HEK293 (cell line): ENCODE results near the gene GSTA5.

Experiments used
- CTCF ChIA-PET: fragments of 350-600 bp; formaldehyde crosslinking; extraction: SDS; loops from one replicate; lab custom pipeline; 2021; ENCODE audit warnings: antibody characterized with exemption; lab: Yijun Ruan, JAX
- POLR2A ChIA-PET: fragments of 300-600 bp; formaldehyde crosslinking; extraction: SDS; loops from one replicate; lab custom pipeline; 2020; ENCODE audit warnings: antibody characterized with exemption, inconsistent platforms; lab: Yijun Ruan, JAX
- H3K27ac ChIP-seq: fragments of 200-500 bp; sonication (Bioruptor generic); 2 replicates; pipeline ENCODE4 v1.5.1; 2014; ENCODE audit warnings: low read depth, low read length, control low read depth, inconsistent platforms; ENCODE audit errors: extremely low read depth
- H3K36me3 ChIP-seq, 2 experiments: fragments of 200-500 bp in 1 of 2; sonication (Bioruptor generic) in 1 of 2; 1 replicate in 1 of 2; 2 replicates in 1 of 2; pipeline ENCODE4 v1.5.1; 2014 to 2017; ENCODE audit warnings: inconsistent platforms in 2 of 2, low read length in 2 of 2; ENCODE audit not compliant: control insufficient read depth in 2 of 2, insufficient read depth in 1 of 2
- H3K4me1 ChIP-seq: fragments of 200-500 bp; sonication (Bioruptor generic); 2 replicates; pipeline ENCODE4 v1.5.1; 2014; ENCODE audit warnings: mild to moderate bottlenecking, low read length, inconsistent platforms; ENCODE audit not compliant: control insufficient read depth, insufficient read depth
- H3K4me3 ChIP-seq: 2 replicates; pipeline ENCODE4 v1.5.1; 2011; ENCODE audit warnings: low read depth, mild to moderate bottlenecking, control low read depth, low read length, moderate library complexity
- H3K9me3 ChIP-seq: fragments of 200-500 bp; sonication (Bioruptor generic); 2 replicates; pipeline ENCODE4 v1.5.1; 2014; ENCODE audit warnings: low read depth, low read length, inconsistent platforms; ENCODE audit not compliant: control insufficient read depth, insufficient read depth
- BCL11A ChIP-seq: fragments of 450-650 bp; formaldehyde crosslinking; IDR thresholded peaks from 2 replicates; pipeline ENCODE4 v1.5.1; 2016; ENCODE audit warnings: low read depth, missing biosample characterization, missing genetic modification characterization
- GFI1B ChIP-seq: fragments of 450-650 bp; formaldehyde crosslinking; IDR thresholded peaks from 2 replicates; pipeline ENCODE4 v1.5.1; 2016; ENCODE audit warnings: missing biosample characterization, missing genetic modification characterization
- HOXD13 ChIP-seq: sonication (generic); formaldehyde crosslinking; IDR thresholded peaks from 2 replicates; pipeline ENCODE4 v1.8.0; 2022; ENCODE audit warnings: missing genetic modification reagents, borderline replicate concordance
- IKZF3 ChIP-seq: fragments of 450-650 bp; IDR thresholded peaks from 2 replicates; pipeline ENCODE4 v1.5.0; 2018; ENCODE audit warnings: missing biosample characterization, mild to moderate bottlenecking, missing genetic modification characterization, moderate library complexity
- PRDM1 ChIP-seq: fragments of 450-650 bp; formaldehyde crosslinking; IDR thresholded peaks from 2 replicates; pipeline ENCODE4; 2016; ENCODE audit warnings: missing biosample characterization, missing genetic modification characterization
- ZNF184 ChIP-seq: fragments of 450-650 bp; IDR thresholded peaks from 2 replicates; pipeline ENCODE4 v1.5.1; 2018; ENCODE audit warnings: missing biosample characterization, mild to moderate bottlenecking, missing genetic modification characterization
- ZNF214 ChIP-seq: fragments of 450-650 bp; formaldehyde crosslinking; IDR thresholded peaks from 2 replicates; pipeline ENCODE4 v1.5.1; 2017; ENCODE audit warnings: missing biosample characterization, mild to moderate bottlenecking, missing genetic modification characterization, borderline replicate concordance
- ZNF221 ChIP-seq: fragments of 450-650 bp; formaldehyde crosslinking; IDR thresholded peaks from 2 replicates; pipeline ENCODE4 v1.5.1; 2017; ENCODE audit warnings: missing biosample characterization, missing genetic modification characterization, borderline replicate concordance
- ZNF292 ChIP-seq: fragments of 450-650 bp; formaldehyde crosslinking; IDR thresholded peaks from 2 replicates; pipeline ENCODE4 v1.5.1; 2016; ENCODE audit warnings: low read depth, missing biosample characterization, missing genetic modification characterization, borderline replicate concordance
- ZNF416 ChIP-seq: fragments of 450-650 bp; formaldehyde crosslinking; IDR thresholded peaks from 2 replicates; pipeline ENCODE4 v1.5.1; 2016; ENCODE audit warnings: missing biosample characterization, missing genetic modification characterization
- ZNF514 ChIP-seq: fragments of 450-650 bp; formaldehyde crosslinking; IDR thresholded peaks from 2 replicates; pipeline ENCODE4 v1.5.1; 2016; ENCODE audit warnings: missing biosample characterization, missing genetic modification characterization
- ZNF585B ChIP-seq: fragments of 450-650 bp; formaldehyde crosslinking; IDR thresholded peaks from 2 replicates; pipeline ENCODE4 v1.5.1; 2016; ENCODE audit warnings: missing biosample characterization, missing genetic modification characterization
- ZNF596 ChIP-seq: fragments of 450-650 bp; IDR thresholded peaks from 2 replicates; pipeline ENCODE4 v1.5.0; 2018; ENCODE audit warnings: missing biosample characterization, mild to moderate bottlenecking, missing genetic modification characterization, moderate library complexity
- ZNF600 ChIP-seq: fragments of 450-650 bp; formaldehyde crosslinking; IDR thresholded peaks from 2 replicates; pipeline ENCODE4 v1.5.1; 2016; ENCODE audit warnings: missing biosample characterization, missing genetic modification characterization
- ZNF621 ChIP-seq: fragments of 450-650 bp; formaldehyde crosslinking; IDR thresholded peaks from 2 replicates; pipeline ENCODE4 v1.5.1; 2017; ENCODE audit warnings: missing biosample characterization, missing genetic modification characterization
- ZNF654 ChIP-seq: fragments of 450-650 bp; formaldehyde crosslinking; IDR thresholded peaks from 2 replicates; pipeline ENCODE4 v1.5.1; 2016; ENCODE audit warnings: low read depth, missing biosample characterization, missing genetic modification characterization
- ZNF660 ChIP-seq: fragments of 450-650 bp; IDR thresholded peaks from 2 replicates; pipeline ENCODE4 v1.5.1; 2018; ENCODE audit warnings: missing biosample characterization, mild to moderate bottlenecking, missing genetic modification characterization
- ZNF707 ChIP-seq: fragments of 450-650 bp; formaldehyde crosslinking; IDR thresholded peaks from 2 replicates; pipeline ENCODE4 v1.5.1; 2016; ENCODE audit warnings: missing biosample characterization, missing genetic modification characterization
- ZNF792 ChIP-seq: fragments of 450-650 bp; formaldehyde crosslinking; IDR thresholded peaks from 2 replicates; pipeline ENCODE4 v1.5.1; 2016; ENCODE audit warnings: missing biosample characterization, missing genetic modification characterization
- TF ChIP-seq, protein P1 (sequence below): fragments of 450-650 bp; formaldehyde crosslinking; IDR thresholded peaks from 2 replicates; pipeline ENCODE4 v1.5.1; 2016; ENCODE audit warnings: missing biosample characterization, missing genetic modification characterization
- TF ChIP-seq, protein P2 (sequence below): fragments of 450-650 bp; formaldehyde crosslinking; IDR thresholded peaks from 2 replicates; pipeline ENCODE4; 2016; ENCODE audit warnings: missing biosample characterization, missing genetic modification characterization
- TF ChIP-seq, protein P3 (sequence below): fragments of 450-650 bp; formaldehyde crosslinking; IDR thresholded peaks from 2 replicates; pipeline ENCODE4 v1.5.1; 2017; ENCODE audit warnings: missing biosample characterization, missing genetic modification characterization
- TF ChIP-seq, protein P4 (sequence below): fragments of 450-650 bp; formaldehyde crosslinking; IDR thresholded peaks from 2 replicates; pipeline ENCODE4 v1.5.1; 2017; ENCODE audit warnings: missing biosample characterization, missing genetic modification characterization
- TF ChIP-seq, protein P5 (sequence below): fragments of 450-650 bp; formaldehyde crosslinking; conservative IDR thresholded peaks from 2 replicates; pipeline ENCODE4 v1.5.1; 2016; ENCODE audit warnings: low read depth, missing biosample characterization, missing genetic modification characterization
- TF ChIP-seq, protein P6 (sequence below): fragments of 450-650 bp; formaldehyde crosslinking; IDR thresholded peaks from 2 replicates; pipeline ENCODE4 v1.5.1; 2016; ENCODE audit warnings: missing biosample characterization, missing genetic modification characterization

Gene GSTA5

DNA sequence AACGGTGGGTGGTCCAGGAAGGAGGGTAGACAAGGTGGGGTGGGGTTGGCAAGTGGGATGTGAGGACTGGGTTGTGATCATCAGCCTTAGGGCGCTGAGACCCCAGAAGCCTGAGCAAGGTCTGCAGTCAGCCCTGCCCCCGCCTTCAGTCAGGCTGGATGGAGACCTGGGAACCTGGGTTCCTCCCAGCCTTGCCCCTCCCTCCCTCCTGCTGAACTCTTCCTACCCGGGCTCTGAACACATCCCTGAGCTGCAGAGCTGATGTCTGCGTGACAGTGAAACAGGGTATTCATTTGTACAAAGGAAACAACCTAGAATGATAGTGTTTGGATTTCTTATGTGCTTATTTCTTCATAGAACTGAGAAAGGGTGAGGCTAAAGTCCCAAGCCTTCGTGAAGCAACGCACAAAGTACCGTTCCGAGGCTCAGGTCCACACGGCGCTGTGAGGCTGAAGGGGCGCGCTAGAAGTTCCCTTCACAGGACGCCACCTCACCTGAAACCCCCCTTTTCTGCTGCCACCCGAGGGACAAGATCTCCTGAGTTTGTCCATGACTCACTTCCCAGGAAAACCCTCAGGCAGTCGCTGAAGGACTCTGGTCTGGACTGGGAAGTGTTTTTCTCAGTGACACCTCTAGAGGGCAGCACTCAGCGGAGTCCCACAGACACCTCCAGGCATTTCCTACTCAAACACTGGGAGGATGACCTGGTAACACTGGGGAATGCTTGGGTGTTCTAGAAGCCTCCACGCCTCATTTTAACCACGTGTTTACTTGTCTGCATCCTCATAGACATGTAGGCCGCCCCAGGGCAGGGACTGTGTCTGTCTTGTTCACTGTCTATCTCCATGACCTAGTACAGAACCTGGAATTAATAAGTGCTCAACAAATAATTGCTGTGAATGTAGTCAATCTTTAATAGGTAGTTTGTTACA is 1.2 kb downstream of the GSTA5 start:
- Histone ChIP-seq H3K4me3 (no peak overlapping the region), H3K36me3 (no peaks in the 10 kb centered on the region), H3K4me1 (no peaks in the 10 kb centered on the region), H3K27ac (no peak overlapping the region), H3K9me3 (no peaks in the 10 kb centered on the region)
- CTCF ChIA-PET = interaction anchor here (0.6 to 1.8 kb wide), 7 partner anchors 11 to 645 kb away, joined by 3 to 4 read pairs (median 3); partner anchors contain the start of gene GSTA4
- TF ChIP-seq ZNF792 (tag by site-specific recombination) (no peak), ZNF416 (no peak), ZNF585B (tag by site-specific recombination) (no peak), ZNF600 (tag by site-specific recombination) (peak; percentile 38; the same call in 1 of the 2 replicates), ZNF292 (tag by site-specific recombination) (no peak), IKZF3 (peak; percentile 75; the same call in 1 of the 2 replicates), ZNF214 (tag by site-specific recombination) (no peak), ZNF660 (tag by site-specific recombination) (peak; percentile 27; the same call in 1 of the 2 replicates), ZNF514 (tag by site-specific recombination) (no peak), BCL11A (no peak), ZNF654 (peak; percentile 13; the same call in 1 of the 2 replicates), PRDM1 (no peak), ZNF221 (no peak), ZNF184 (tag by site-specific recombination) (no peak), HOXD13 (CRISPR knock-in tag) (no peak), ZNF707 (tag by site-specific recombination) (no peak), ZNF596 (tag by site-specific recombination) (no peak), ZNF621 (tag by site-specific recombination) (no peak), GFI1B (no peak)
- TF ChIP-seq, protein P1, sequence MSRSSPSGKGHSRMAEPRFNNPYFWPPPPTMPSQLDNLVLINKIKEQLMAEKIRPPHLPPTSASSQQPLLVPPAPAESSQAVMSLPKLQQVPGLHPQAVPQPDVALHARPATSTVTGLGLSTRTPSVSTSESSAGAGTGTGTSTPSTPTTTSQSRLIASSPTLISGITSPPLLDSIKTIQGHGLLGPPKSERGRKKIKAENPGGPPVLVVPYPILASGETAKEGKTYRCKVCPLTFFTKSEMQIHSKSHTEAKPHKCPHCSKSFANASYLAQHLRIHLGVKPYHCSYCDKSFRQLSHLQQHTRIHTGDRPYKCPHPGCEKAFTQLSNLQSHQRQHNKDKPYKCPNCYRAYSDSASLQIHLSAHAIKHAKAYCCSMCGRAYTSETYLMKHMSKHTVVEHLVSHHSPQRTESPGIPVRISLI (tag by site-specific recombination) = no peak
- TF ChIP-seq, protein P2, sequence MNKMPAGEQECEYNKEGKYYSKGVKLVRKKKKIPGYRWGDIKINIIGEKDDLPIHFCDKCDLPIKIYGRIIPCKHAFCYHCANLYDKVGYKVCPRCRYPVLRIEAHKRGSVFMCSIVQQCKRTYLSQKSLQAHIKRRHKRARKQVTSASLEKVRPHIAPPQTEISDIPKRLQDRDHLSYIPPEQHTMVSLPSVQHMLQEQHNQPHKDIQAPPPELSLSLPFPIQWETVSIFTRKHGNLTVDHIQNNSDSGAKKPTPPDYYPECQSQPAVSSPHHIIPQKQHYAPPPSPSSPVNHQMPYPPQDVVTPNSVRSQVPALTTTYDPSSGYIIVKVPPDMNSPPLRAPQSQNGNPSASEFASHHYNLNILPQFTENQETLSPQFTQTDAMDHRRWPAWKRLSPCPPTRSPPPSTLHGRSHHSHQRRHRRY (tag by site-specific recombination) = no peak
- TF ChIP-seq, protein P3, sequence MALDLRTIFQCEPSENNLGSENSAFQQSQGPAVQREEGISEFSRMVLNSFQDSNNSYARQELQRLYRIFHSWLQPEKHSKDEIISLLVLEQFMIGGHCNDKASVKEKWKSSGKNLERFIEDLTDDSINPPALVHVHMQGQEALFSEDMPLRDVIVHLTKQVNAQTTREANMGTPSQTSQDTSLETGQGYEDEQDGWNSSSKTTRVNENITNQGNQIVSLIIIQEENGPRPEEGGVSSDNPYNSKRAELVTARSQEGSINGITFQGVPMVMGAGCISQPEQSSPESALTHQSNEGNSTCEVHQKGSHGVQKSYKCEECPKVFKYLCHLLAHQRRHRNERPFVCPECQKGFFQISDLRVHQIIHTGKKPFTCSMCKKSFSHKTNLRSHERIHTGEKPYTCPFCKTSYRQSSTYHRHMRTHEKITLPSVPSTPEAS = no peak
- TF ChIP-seq, protein P4, sequence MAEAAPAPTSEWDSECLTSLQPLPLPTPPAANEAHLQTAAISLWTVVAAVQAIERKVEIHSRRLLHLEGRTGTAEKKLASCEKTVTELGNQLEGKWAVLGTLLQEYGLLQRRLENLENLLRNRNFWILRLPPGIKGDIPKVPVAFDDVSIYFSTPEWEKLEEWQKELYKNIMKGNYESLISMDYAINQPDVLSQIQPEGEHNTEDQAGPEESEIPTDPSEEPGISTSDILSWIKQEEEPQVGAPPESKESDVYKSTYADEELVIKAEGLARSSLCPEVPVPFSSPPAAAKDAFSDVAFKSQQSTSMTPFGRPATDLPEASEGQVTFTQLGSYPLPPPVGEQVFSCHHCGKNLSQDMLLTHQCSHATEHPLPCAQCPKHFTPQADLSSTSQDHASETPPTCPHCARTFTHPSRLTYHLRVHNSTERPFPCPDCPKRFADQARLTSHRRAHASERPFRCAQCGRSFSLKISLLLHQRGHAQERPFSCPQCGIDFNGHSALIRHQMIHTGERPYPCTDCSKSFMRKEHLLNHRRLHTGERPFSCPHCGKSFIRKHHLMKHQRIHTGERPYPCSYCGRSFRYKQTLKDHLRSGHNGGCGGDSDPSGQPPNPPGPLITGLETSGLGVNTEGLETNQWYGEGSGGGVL = no peak
- TF ChIP-seq, protein P5, sequence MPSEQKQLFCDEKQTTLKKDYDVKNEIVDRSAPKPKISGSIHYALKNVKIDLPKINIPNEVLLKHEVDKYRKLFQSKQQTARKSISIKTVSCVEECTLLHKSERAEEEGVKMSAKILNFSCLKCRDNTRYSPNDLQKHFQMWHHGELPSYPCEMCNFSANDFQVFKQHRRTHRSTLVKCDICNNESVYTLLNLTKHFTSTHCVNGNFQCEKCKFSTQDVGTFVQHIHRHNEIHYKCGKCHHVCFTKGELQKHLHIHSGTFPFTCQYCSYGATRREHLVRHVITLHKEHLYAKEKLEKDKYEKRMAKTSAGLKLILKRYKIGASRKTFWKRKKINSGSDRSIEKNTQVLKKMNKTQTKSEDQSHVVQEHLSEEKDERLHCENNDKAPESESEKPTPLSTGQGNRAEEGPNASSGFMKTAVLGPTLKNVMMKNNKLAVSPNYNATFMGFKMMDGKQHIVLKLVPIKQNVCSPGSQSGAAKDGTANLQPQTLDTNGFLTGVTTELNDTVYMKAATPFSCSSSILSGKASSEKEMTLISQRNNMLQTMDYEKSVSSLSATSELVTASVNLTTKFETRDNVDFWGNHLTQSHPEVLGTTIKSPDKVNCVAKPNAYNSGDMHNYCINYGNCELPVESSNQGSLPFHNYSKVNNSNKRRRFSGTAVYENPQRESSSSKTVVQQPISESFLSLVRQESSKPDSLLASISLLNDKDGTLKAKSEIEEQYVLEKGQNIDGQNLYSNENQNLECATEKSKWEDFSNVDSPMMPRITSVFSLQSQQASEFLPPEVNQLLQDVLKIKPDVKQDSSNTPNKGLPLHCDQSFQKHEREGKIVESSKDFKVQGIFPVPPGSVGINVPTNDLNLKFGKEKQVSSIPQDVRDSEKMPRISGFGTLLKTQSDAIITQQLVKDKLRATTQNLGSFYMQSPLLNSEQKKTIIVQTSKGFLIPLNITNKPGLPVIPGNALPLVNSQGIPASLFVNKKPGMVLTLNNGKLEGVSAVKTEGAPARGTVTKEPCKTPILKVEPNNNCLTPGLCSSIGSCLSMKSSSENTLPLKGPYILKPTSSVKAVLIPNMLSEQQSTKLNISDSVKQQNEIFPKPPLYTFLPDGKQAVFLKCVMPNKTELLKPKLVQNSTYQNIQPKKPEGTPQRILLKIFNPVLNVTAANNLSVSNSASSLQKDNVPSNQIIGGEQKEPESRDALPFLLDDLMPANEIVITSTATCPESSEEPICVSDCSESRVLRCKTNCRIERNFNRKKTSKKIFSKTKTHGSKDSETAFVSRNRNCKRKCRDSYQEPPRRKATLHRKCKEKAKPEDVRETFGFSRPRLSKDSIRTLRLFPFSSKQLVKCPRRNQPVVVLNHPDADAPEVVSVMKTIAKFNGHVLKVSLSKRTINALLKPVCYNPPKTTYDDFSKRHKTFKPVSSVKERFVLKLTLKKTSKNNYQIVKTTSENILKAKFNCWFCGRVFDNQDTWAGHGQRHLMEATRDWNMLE (tag by site-specific recombination) = no peak
- TF ChIP-seq, protein P6, sequence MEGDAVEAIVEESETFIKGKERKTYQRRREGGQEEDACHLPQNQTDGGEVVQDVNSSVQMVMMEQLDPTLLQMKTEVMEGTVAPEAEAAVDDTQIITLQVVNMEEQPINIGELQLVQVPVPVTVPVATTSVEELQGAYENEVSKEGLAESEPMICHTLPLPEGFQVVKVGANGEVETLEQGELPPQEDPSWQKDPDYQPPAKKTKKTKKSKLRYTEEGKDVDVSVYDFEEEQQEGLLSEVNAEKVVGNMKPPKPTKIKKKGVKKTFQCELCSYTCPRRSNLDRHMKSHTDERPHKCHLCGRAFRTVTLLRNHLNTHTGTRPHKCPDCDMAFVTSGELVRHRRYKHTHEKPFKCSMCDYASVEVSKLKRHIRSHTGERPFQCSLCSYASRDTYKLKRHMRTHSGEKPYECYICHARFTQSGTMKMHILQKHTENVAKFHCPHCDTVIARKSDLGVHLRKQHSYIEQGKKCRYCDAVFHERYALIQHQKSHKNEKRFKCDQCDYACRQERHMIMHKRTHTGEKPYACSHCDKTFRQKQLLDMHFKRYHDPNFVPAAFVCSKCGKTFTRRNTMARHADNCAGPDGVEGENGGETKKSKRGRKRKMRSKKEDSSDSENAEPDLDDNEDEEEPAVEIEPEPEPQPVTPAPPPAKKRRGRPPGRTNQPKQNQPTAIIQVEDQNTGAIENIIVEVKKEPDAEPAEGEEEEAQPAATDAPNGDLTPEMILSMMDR (tag by site-specific recombination) = peak; percentile 37; the same call in 1 of the 2 replicates
- POLR2A ChIA-PET = no interaction called here
